ENCODE results near the gene ARVCF.

The ARVCF gene

GRCh38 chr22:19991395-19991644 lies 25.3 kb downstream of the ARVCF start:
- Histone ChIP-seq H3K27me3 (no peaks in the 10 kb centered on the region), H3K9me3 (no peaks in the 10 kb centered on the region), H3K4me1 (peaks cover 9 to 89% (median 83%) of the 10 kb centered on the region in 4 donors), H3K4me3 (no peak overlapping the region), H3K27ac (peak overlapping the region; percentile 97 to 98), H3K36me3 (no peaks in the 10 kb centered on the region)
- peak in 1 of 2 donors; percentile 44 for DNase-seq
- intact Hi-C loops (cut with DNase I; ENCODE audit: low total_unique reads) = no loop called here
- TF ChIP-seq CTCF (IDR thresholded peaks at IDR 0.05) = no peak

GRCh38 chr22:19990609-19991394 lies 25.8 kb downstream of the ARVCF start:
- intact Hi-C loops (cut with DNase I; ENCODE audit: low total_unique reads) = no loop called here
- H3K27ac ChIP-seq = peak overlapping the region; percentile 97 to 98
- H3K36me3 ChIP-seq = no peaks in the 10 kb centered on the region
- DNase-seq = peak in 1 of 2 donors; percentile 66
- no peaks in the 10 kb centered on the region for H3K27me3 ChIP-seq
- no peak for TF ChIP-seq CTCF (IDR thresholded peaks at IDR 0.05)
- H3K9me3 ChIP-seq = no peaks in the 10 kb centered on the region
- H3K4me1 ChIP-seq = peaks cover 11 to 89% (median 82%) of the 10 kb centered on the region in 4 donors
- no peak overlapping the region for H3K4me3 ChIP-seq

GRCh38 chr22:19990188-19990587 lies 26.4 kb downstream of the ARVCF start:
- Histone ChIP-seq H3K4me3 (no peak overlapping the region), H3K27me3 (no peaks in the 10 kb centered on the region), H3K9me3 (no peaks in the 10 kb centered on the region), H3K4me1 (peaks cover 8 to 89% (median 84%) of the 10 kb centered on the region in 4 donors), H3K27ac (peak overlapping the region; percentile 97 to 98), H3K36me3 (no peaks in the 10 kb centered on the region)
- TF ChIP-seq CTCF (IDR thresholded peaks at IDR 0.05) = no peak
- peak in 1 of 2 donors; percentile 53 for DNase-seq
- intact Hi-C loops (cut with DNase I; ENCODE audit: low total_unique reads) = no loop called here

- H3K4me1 ChIP-seq = peaks cover 8 to 89% (median 86%) of the 10 kb centered on the region in 4 donors
- no peak overlapping the region for H3K4me3 ChIP-seq
- TF ChIP-seq CTCF (IDR thresholded peaks at IDR 0.05) = no peak
- DNase-seq = peak in 1 of 2 donors; percentile 62
- no peaks in the 10 kb centered on the region for H3K36me3 ChIP-seq
- intact Hi-C loops (cut with DNase I; ENCODE audit: low total_unique reads) = no loop called here
- H3K9me3 ChIP-seq = no peaks in the 10 kb centered on the region
- H3K27me3 ChIP-seq = no peaks in the 10 kb centered on the region
- peak overlapping the region; percentile 97 to 98 for H3K27ac ChIP-seq
Measured at GRCh38 chr22:19989725-19990067, 26.9 kb downstream of the ARVCF start.

- Histone ChIP-seq H3K4me1 (peaks cover 8 to 93% (median 91%) of the 10 kb centered on the region in 4 donors), H3K27me3 (no peaks in the 10 kb centered on the region), H3K9me3 (no peaks in the 10 kb centered on the region), H3K4me3 (no peak overlapping the region), H3K36me3 (no peaks in the 10 kb centered on the region), H3K27ac (peak overlapping the region; percentile 97 to 98)
- no peak for TF ChIP-seq CTCF (IDR thresholded peaks at IDR 0.05)
- peak in 1 of 2 donors; percentile 72 for DNase-seq
- intact Hi-C loops (cut with DNase I; ENCODE audit: low total_unique reads) = no loop called here
Measured at GRCh38 chr22:19988965-19989724, 27.5 kb downstream of the ARVCF start.
